Esophagus (tissue), 2 donors: ENCODE measurements around the gene DCLK2. TPM values are rescaled to one million over a fixed set of nuclear protein-coding genes. Genes with fewer than 3 reads are reported as not detected.
"Not testable (repeated sequence)": the region's sequence is repeated elsewhere in the genome, so short reads cannot be mapped to it uniquely, and the experiment has no call there.

Experiments
- H3K27ac ChIP-seq, 2 donors: one replicate each; pipeline ENCODE4 v1.5.1; 2013; ENCODE audit warnings: low read depth in 2 of 2, mild to moderate bottlenecking in 2 of 2, inconsistent platforms in 1 of 2, low read length in 1 of 2, moderate library complexity in 1 of 2
- H3K27me3 ChIP-seq, 2 donors: one replicate each; pipeline ENCODE4 v1.6.1; 2013; ENCODE audit warnings: low read length in 2 of 2, control low read depth in 1 of 2, mild to moderate bottlenecking in 1 of 2; ENCODE audit not compliant: insufficient read depth in 2 of 2, control insufficient read depth in 1 of 2
- H3K36me3 ChIP-seq, 2 donors: one replicate each; pipeline ENCODE4 v1.6.1; 2013; ENCODE audit warnings: low read length in 1 of 2; ENCODE audit not compliant: control insufficient read depth in 2 of 2, insufficient read depth in 2 of 2
- H3K4me1 ChIP-seq, 2 donors: one replicate each; pipeline ENCODE4 v1.6.1; 2013; ENCODE audit warnings: low read length in 1 of 2; ENCODE audit not compliant: control insufficient read depth in 2 of 2, insufficient read depth in 2 of 2
- H3K4me3 ChIP-seq, 2 donors: one replicate each; pipeline ENCODE4 v1.5.1; 2013; ENCODE audit warnings: low read length in 2 of 2, mild to moderate bottlenecking in 2 of 2, low read depth in 1 of 2, moderate library complexity in 1 of 2
- H3K9me3 ChIP-seq, 2 donors: one replicate each; pipeline ENCODE4 v1.6.1; 2013; ENCODE audit warnings: mild to moderate bottlenecking in 2 of 2, low read depth in 1 of 2, low read length in 1 of 2, moderate library complexity in 1 of 2; ENCODE audit not compliant: control insufficient read depth in 2 of 2, insufficient read depth in 1 of 2
- WGBS, 2 donors: extraction: QIAGEN DNeasy Blood & Tissue Kit; methylation state at CpG; one replicate each; pipeline ENCODE4 v1.1.7; 2013; 5-methylcytosine and 5-hydroxymethylcytosine counted together
- polyA plus RNA-seq, 2 donors: library from polyadenylated mRNA; stranded (reverse); fragments of 200-250 nt; gene quantifications; one replicate each; pipeline ENCODE4 v1.2.3, GENCODE V29; 2013
- donor health status: healthy with polysubstance abuse.
- donor health status: Bipolar disorder and iron deficiency.

The DCLK2 gene
- polyA plus RNA-seq, 2 donors: 0.74 to 0.75 TPM

GRCh38 chr4:150155391-150155790 is 77.1 kb downstream of the DCLK2 start:
- 83 to 91% methylated on average over 4 of the region's 4 CpGs for WGBS, 2 donors
- Histone ChIP-seq H3K27me3 (no peaks in the 10 kb centered on the region), H3K4me1 (no peaks in the 10 kb centered on the region), H3K36me3 (no peaks in the 10 kb centered on the region), H3K27ac (no peak overlapping the region), H3K9me3 (no peaks in the 10 kb centered on the region), H3K4me3 (no peak overlapping the region)

DNA sequence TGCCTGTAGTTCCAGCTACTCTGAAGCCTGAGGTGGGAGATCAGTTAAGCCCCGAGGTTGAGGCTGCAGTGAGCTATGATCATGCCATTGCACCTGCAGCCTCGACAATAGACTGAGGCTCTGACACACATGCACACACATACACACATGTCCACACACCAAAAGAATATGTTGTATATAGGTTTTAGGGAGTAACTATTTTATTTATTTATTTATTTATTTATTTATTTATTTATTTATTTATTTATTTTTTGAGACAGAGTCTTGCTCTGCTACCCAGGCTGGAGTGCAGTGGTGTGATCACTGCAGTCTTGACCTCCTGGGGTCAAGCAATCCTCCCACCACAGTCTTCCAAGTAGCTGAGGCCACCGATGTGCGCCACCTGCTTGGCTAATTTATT is 78.3 kb downstream of the DCLK2 start:
- 93 to 98% methylated on average over 4 of the region's 4 CpGs for WGBS, 2 donors
- no peaks in the 10 kb centered on the region for H3K36me3 ChIP-seq

DNA sequence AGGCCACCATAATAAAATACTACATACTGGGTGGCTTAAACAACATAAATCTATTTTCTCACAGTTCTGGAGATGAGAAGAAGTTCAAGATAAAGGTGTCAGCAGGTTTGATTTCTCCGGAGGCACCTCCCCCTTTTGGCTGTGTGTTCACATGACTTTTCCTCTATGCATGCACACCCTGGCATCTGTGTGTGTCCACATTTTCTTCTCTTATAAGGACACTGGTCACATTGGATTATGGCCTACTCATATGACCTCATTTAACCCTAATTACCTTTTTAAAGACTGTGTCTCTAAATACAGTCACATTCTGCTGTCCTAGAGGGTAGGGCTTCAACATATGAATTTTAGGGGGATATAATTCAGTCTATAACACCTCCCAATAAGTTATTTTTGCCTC is 79.8 kb downstream of the DCLK2 start:
- Histone ChIP-seq H3K4me3 (no peak overlapping the region), H3K27ac (no peak overlapping the region), H3K27me3 (no peaks in the 10 kb centered on the region), H3K36me3 (no peaks in the 10 kb centered on the region), H3K4me1 (no peaks in the 10 kb centered on the region), H3K9me3 (no peaks in the 10 kb centered on the region)
- WGBS, 2 donors: 93 to 95% methylated on average over 1 of the region's 1 CpG

More for the DNA sequence above, 78.3 kb downstream of the DCLK2 start:
- Histone ChIP-seq H3K27me3 (no peaks in the 10 kb centered on the region), H3K9me3 (no peaks in the 10 kb centered on the region), H3K27ac (no peak overlapping the region), H3K4me3 (no peak overlapping the region), H3K4me1 (no peaks in the 10 kb centered on the region)

- Histone ChIP-seq H3K27ac (no peak overlapping the region), H3K4me1 (no peaks in the 10 kb centered on the region), H3K36me3 (no peaks in the 10 kb centered on the region), H3K4me3 (no peak overlapping the region), H3K9me3 (no peaks in the 10 kb centered on the region), H3K27me3 (no peaks in the 10 kb centered on the region)
- 64 to 69% methylated on average over 2 of the region's 2 CpGs for WGBS, 2 donors
These were observed 82.2 kb downstream of the DCLK2 start for GRCh38 chr4:150160473-150160872.

DNA sequence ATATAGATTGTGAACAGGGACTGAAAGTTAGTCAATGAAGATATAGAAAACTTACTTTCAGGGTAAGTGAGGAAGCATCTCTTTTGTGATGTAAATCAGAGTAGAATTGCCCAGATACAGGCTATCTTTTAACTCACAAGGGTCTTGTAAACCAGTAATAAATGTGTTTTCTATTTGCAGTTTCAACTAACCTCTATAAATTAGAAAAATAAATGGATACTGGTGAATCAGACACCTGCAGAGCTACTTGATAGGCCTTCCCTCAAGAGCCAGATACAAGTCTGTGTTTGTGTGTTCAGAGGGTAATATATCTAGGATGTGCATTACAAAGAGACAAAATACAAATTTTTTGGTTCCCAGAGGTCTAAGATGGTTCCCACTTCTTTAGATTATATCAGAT is 82.9 kb downstream of the DCLK2 start:
- no peaks in the 10 kb centered on the region for H3K4me1 ChIP-seq
- no peaks in the 10 kb centered on the region for H3K9me3 ChIP-seq
- no peak overlapping the region for H3K27ac ChIP-seq
- no peak overlapping the region for H3K4me3 ChIP-seq
- no peaks in the 10 kb centered on the region for H3K36me3 ChIP-seq
- H3K27me3 ChIP-seq: no peaks in the 10 kb centered on the region

GRCh38 chr4:150162020-150162419 is 83.8 kb downstream of the DCLK2 start:
- H3K9me3 ChIP-seq, H3K36me3 ChIP-seq, H3K27me3 ChIP-seq, H3K27ac ChIP-seq, H3K4me1 ChIP-seq, H3K4me3 ChIP-seq: not testable (repeated sequence)
- 95 to 100% methylated on average over 2 of the region's 2 CpGs for WGBS, 2 donors

DNA sequence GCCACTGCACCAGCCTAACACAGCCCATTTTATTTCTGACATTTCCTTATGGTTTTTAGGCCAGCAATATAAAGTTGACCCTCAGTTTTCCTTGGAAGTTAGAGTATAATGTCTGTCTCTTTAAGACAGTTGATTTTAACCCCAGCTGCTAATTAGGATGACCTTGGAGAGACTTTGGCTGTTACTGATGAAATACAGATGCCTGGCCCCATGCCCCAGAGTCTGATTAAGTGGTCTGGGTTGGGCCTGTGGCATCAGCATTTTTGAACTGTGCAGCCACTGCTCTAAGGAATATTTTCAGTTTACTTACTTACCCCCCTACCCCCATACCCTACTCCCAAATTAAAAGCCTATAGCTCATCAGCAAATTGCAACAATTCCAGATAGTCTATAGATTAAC is 85.8 kb downstream of the DCLK2 start:
- Histone ChIP-seq H3K4me3 (no peak overlapping the region), H3K27ac (no peak overlapping the region), H3K36me3 (no peaks in the 10 kb centered on the region), H3K9me3 (no peaks in the 10 kb centered on the region), H3K27me3 (no peaks in the 10 kb centered on the region), H3K4me1 (no peaks in the 10 kb centered on the region)

GRCh38 chr4:150164956-150165629 is 86.8 kb downstream of the DCLK2 start:
- WGBS, 2 donors: 68 to 76% methylated on average over 3 of the region's 3 CpGs
- Histone ChIP-seq H3K4me1 (no peaks in the 10 kb centered on the region), H3K4me3 (no peak overlapping the region), H3K27ac (no peak overlapping the region), H3K27me3 (no peaks in the 10 kb centered on the region), H3K9me3 (no peaks in the 10 kb centered on the region), H3K36me3 (no peaks in the 10 kb centered on the region)

DNA sequence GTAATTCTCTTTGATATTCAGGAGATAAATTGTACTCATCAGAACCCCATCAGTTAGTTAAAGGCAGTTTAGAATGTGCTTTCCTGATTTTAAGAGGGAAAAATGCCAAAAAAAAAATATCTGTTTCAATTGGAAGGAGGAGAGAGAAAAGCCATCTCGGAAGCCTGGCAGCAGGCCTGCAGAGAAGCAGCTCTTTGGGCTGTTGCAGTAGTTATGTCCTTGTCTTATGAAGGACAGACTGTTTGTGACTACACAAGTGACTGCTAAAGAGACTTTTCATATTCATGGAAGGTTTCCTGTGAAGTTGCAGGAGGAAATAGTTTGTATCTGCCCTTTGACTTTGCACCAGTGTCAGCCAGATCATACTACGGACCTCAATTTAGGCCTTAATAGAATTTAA is 88.8 kb downstream of the DCLK2 start:
- H3K4me1 ChIP-seq: no peaks in the 10 kb centered on the region
- H3K27me3 ChIP-seq: no peaks in the 10 kb centered on the region
- no peak overlapping the region for H3K27ac ChIP-seq
- no peak overlapping the region for H3K4me3 ChIP-seq
- whole genome bisulfite sequencing, 2 donors: 64 to 73% methylated on average over 2 of the region's 2 CpGs
- H3K36me3 ChIP-seq: no peaks in the 10 kb centered on the region
- H3K9me3 ChIP-seq: no peaks in the 10 kb centered on the region

DNA sequence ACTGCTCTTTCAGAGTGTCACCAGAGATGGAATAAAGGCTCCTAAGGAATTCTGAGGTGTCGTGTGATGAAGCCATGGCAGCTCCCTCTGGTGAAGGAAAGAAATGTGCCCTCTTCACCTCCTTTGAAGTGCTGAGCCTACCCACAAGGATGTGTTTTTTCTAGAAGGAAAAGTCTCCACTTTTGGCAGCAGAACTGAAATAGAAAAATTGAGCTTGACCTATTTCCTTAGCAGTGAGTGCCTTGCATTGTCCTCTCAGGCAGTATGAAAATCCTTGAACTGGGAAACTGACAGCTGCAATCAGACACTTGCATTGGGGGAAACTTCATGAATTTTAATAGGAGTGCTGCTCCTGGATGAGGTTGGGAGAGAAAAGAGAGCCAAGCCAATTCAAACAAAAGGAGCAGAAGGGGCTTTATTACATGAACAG is 95.2 kb downstream of the DCLK2 start:
- WGBS, 2 donors: 58 to 67% methylated on average over 1 of the region's 1 CpG
- Histone ChIP-seq H3K27me3 (no peaks in the 10 kb centered on the region), H3K4me3 (no peak overlapping the region), H3K4me1 (peaks cover 0 to 2% of the 10 kb centered on the region in 2 donors), H3K9me3 (no peaks in the 10 kb centered on the region), H3K36me3 (no peaks in the 10 kb centered on the region), H3K27ac (no peak overlapping the region)
